Erythroblast (primary cell): Measurements from ENCODE around the gene NFS1.

Experiments used
- GATA1 ChIP-seq: IDR thresholded peaks from 2 replicates; pipeline ENCODE4 v1.6.1; 2011; ENCODE audit warnings: low read depth, mild to moderate bottlenecking, control low read depth, low read length, moderate library complexity
- POLR2A ChIP-seq: IDR thresholded peaks from 2 replicates; pipeline ENCODE4 v1.6.1; 2011; ENCODE audit warnings: mild to moderate bottlenecking, low read length

DNA sequence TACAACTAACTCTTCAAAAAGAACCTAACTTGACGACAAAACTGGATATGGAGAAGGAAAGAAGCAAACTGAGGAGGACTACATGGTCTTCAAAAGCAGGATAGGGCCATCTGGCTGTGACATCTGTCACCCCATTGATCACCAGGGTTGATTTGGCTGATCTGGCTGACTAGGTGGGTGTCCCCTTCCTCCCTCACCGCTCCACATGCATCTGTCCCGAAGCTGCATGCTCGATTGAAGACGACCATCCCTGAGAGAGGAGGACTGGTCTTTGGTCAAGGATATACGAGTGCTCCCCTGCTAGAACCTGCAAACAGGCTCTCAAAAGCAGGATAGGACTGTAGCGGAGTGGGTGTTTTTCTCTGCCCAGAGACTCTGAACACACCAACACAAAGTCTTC lies 56.1 kb downstream of the NFS1 start:
- TF ChIP-seq POLR2A (no peak), GATA1 (no peak)
